Transverse colon (tissue), 4 donors: ENCODE data around the gene SORT1. TPM values are rescaled to one million over a fixed set of nuclear protein-coding genes. Genes with fewer than 3 reads are reported as not detected.
A peak's percentile ranks its signal among the peaks of the same experiment; 100 is the strongest.

Experiments
- DNase-seq: peaks from one replicate; pipeline ENCODE4 v3.0.0-alpha.2; 2019
- H3K27ac ChIP-seq, 4 donors: fragments of 200-600 bp; sonication (generic); 2 replicates each; pipeline ENCODE4 v1.5.1; 2016 to 2018; ENCODE audit warnings: inconsistent platforms in 4 of 4
- H3K27me3 ChIP-seq: fragments of 200-600 bp; sonication (generic); 2 replicates; pipeline ENCODE4 v1.5.1; 2017; ENCODE audit warnings: inconsistent platforms
- H3K36me3 ChIP-seq, 4 donors: fragments of 200-600 bp; sonication (generic); 2 replicates each; pipeline ENCODE4 v1.5.1; 2017 to 2019; ENCODE audit warnings: inconsistent platforms in 4 of 4
- H3K4me1 ChIP-seq, 4 donors: fragments of 200-600 bp; sonication (generic); 2 replicates each; pipeline ENCODE4 v1.5.1; 2017 to 2020; ENCODE audit warnings: inconsistent platforms in 4 of 4
- H3K4me3 ChIP-seq, 4 donors: fragments of 200-600 bp; sonication (generic); 1 replicate in 1 of 4; 2 replicates in 3 of 4; pipeline versions ENCODE4 v1.5.1 to v1.6.1; 2017 to 2019; ENCODE audit warnings: inconsistent platforms in 4 of 4
- H3K9me3 ChIP-seq, 2 donors: fragments of 200-600 bp; sonication (generic); 2 replicates each; pipeline ENCODE4 v1.5.1; 2017 to 2019; ENCODE audit warnings: inconsistent platforms in 2 of 2
- CTCF ChIP-seq, 5 experiments: fragments of 200-600 bp in 3 of 5; fragments of 450-650 bp in 2 of 5; sonication (generic) in 3 of 5; IDR thresholded peaks; 1 replicate in 2 of 5; 2 replicates in 3 of 5; pipeline ENCODE4 v1.5.1; 2016 to 2017; ENCODE audit warnings: antibody characterized with exemption in 5 of 5, inconsistent platforms in 3 of 5, mild to moderate bottlenecking in 2 of 5, moderate library complexity in 1 of 5
- EP300 ChIP-seq: sonication (generic); formaldehyde crosslinking; IDR thresholded peaks from one replicate; pipeline ENCODE4 v1.6.1; 2017; ENCODE audit warnings: antibody characterized with exemption, low read depth
- POLR2A ChIP-seq: fragments of 450-650 bp; IDR thresholded peaks from one replicate; pipeline ENCODE4 v1.6.1; 2016; ENCODE audit warnings: antibody characterized with exemption, mild to moderate bottlenecking, moderate library complexity
- POLR2AphosphoS5 ChIP-seq, 3 donors: sonication (generic); formaldehyde crosslinking; IDR thresholded peaks; one replicate each; pipeline ENCODE4 v1.6.1; 2016; ENCODE audit warnings: antibody characterized with exemption in 3 of 3
- WGBS, 2 donors: methylation state at CpG; one replicate each; pipeline ENCODE4 v1.1.5; 2018; ENCODE audit warnings: low coverage in 1 of 2; 5-methylcytosine and 5-hydroxymethylcytosine counted together
- in situ Hi-C, 4 donors: fragments of 200-750 bp; cut with MboI; loops; one replicate each; pipeline versions ENCODE4 v1.15.0 to v1.15.1; 2017; ENCODE audit warnings: low sequenced_read_pairs in 3 of 4, low pct_ligation_motif_present in 1 of 4, low pct_unique_long_range_greater_than_20kb in 1 of 4
- intact Hi-C: fragments of 100-400 bp; cut with DNase I; formaldehyde crosslinking; loops from one replicate; pipeline ENCODE4 v1.15.1; 2023; ENCODE audit warnings: low total_unique reads
- total RNA-seq, 4 donors: library from RNA; depleted of rRNA; stranded (reverse); fragments of >200 nt; gene quantifications; one replicate each; pipeline ENCODE4 v1.1.0, GENCODE V29; 2016

SORT1 gene
- total RNA-seq, 4 donors from 2014 or later: 53.5 to 79.3 (median 66.2) TPM

- intact Hi-C loops: no loop called here
- in situ Hi-C loops: no loop called here
- no peaks in the 10 kb centered on the region for H3K36me3 ChIP-seq
- H3K4me3 ChIP-seq: no peak overlapping the region
- WGBS, 2 donors: 90 to 95% methylated on average over 4 to 5 of the region's 5 CpGs
- DNase-seq: no peak
- H3K9me3 ChIP-seq: no peaks in the 10 kb centered on the region
- H3K27ac ChIP-seq: peak overlapping the region in 2 of 4 donors; percentile 85
- no peak for TF ChIP-seq POLR2A
- no peak for TF ChIP-seq EP300
- no peak for TF ChIP-seq POLR2AphosphoS5 (IDR thresholded peaks at IDR 0.05)
- TF ChIP-seq CTCF (IDR thresholded peaks at IDR 0.05): no peak
- H3K4me1 ChIP-seq: peaks cover 28 to 72% (median 40%) of the 10 kb centered on the region in 4 donors
- no peaks in the 10 kb centered on the region for H3K27me3 ChIP-seq
These were observed 9.5 kb downstream of the SORT1 start for GRCh38 chr1:109388208-109388711.

GRCh38 chr1:109386054-109386717, 11.5 kb downstream of the SORT1 start:
- intact Hi-C loops: no loop called here
- in situ Hi-C loops: no loop called here

GRCh38 chr1:109385417-109385816, 12.3 kb downstream of the SORT1 start:
- intact Hi-C loops: no loop called here
- Histone ChIP-seq H3K4me3 (no peak overlapping the region), H3K36me3 (no peaks in the 10 kb centered on the region), H3K27me3 (no peaks in the 10 kb centered on the region), H3K9me3 (no peaks in the 10 kb centered on the region), H3K27ac (peak overlapping the region; percentile 23 to 53 (median 46)), H3K4me1 (peaks cover 12 to 50% (median 23%) of the 10 kb centered on the region in 4 donors)
- in situ Hi-C loops: no loop called here
- DNase-seq: peak; percentile 23
- 51 to 55% methylated on average over 2 of the region's 2 CpGs for WGBS, 2 donors
- TF ChIP-seq CTCF (IDR thresholded peaks at IDR 0.05) (no peak), POLR2AphosphoS5 (IDR thresholded peaks at IDR 0.05) (peak in 1 of 3 donors; percentile 24)

More at GRCh38 chr1:109386054-109386717, 11.5 kb downstream of the SORT1 start:
- H3K9me3 ChIP-seq: no peaks in the 10 kb centered on the region
- 82 to 87% methylated on average over 1 to 2 of the region's 2 CpGs for WGBS, 2 donors
- H3K36me3 ChIP-seq: no peaks in the 10 kb centered on the region
- TF ChIP-seq EP300 (no peak), POLR2AphosphoS5 (IDR thresholded peaks at IDR 0.05) (no peak), CTCF (IDR thresholded peaks at IDR 0.05) (no peak), POLR2A (no peak)
- no peak for DNase-seq
- no peak overlapping the region for H3K4me3 ChIP-seq
- no peaks in the 10 kb centered on the region for H3K27me3 ChIP-seq
- H3K4me1 ChIP-seq: peaks cover 12 to 58% (median 23%) of the 10 kb centered on the region in 4 donors
- H3K27ac ChIP-seq: peak overlapping the region; percentile 23 to 53 (median 46)

- Histone ChIP-seq H3K36me3 (no peaks in the 10 kb centered on the region), H3K4me1 (peaks cover 0 to 39% (median 13%) of the 10 kb centered on the region in 4 donors), H3K27me3 (no peaks in the 10 kb centered on the region), H3K27ac (peak overlapping the region; percentile 15 to 47 (median 36)), H3K9me3 (no peaks in the 10 kb centered on the region), H3K4me3 (no peak overlapping the region)
- no peak for DNase-seq
- in situ Hi-C loops: no loop called here
- WGBS, 2 donors: 93 to 94% methylated on average over 4 to 7 of the region's 7 CpGs
- TF ChIP-seq EP300: no peak
- TF ChIP-seq POLR2AphosphoS5 (IDR thresholded peaks at IDR 0.05): no peak
- TF ChIP-seq POLR2A: no peak
- TF ChIP-seq CTCF (IDR thresholded peaks at IDR 0.05): no peak
- intact Hi-C loops: no loop called here
These were observed 13.9 kb downstream of the SORT1 start for GRCh38 chr1:109383854-109384253.
